H9 (cell line): ENCODE measurements around the gene THEMIS. TPM values are rescaled to one million over a fixed set of nuclear protein-coding genes. Genes with fewer than 3 reads are reported as not detected.

ENCODE experiments used
- DNase-seq: peaks from one replicate; pipeline ENCODE4 v3.0.0-alpha.2; 2017
- H2AFZ ChIP-seq: one replicate; pipeline ENCODE4 v1.6.1; 2013; ENCODE audit warnings: mild to moderate bottlenecking, low read length, control low read depth, moderate library complexity
- H2AK5ac ChIP-seq: 2 replicates; pipeline ENCODE4 v1.6.1; 2013; ENCODE audit warnings: low read length, control low read depth, mixed read lengths; ENCODE audit not compliant: insufficient read length
- H2BK120ac ChIP-seq: one replicate; pipeline ENCODE4 v1.6.1; 2013; ENCODE audit warnings: low read depth, mild to moderate bottlenecking, low read length, control low read depth, inconsistent platforms; ENCODE audit not compliant: poor library complexity, severe bottlenecking
- H2BK12ac ChIP-seq: 2 replicates; pipeline ENCODE4 v1.6.1; 2013; ENCODE audit warnings: low read length, control low read depth, mixed read lengths, low read depth; ENCODE audit not compliant: insufficient read length
- H2BK15ac ChIP-seq: 2 replicates; pipeline ENCODE4 v1.6.1; 2013; ENCODE audit warnings: low read depth, low read length, control low read depth
- H2BK20ac ChIP-seq: one replicate; pipeline ENCODE4 v1.6.1; 2013; ENCODE audit warnings: low read depth, mild to moderate bottlenecking, low read length, control low read depth, inconsistent platforms; ENCODE audit not compliant: poor library complexity, severe bottlenecking
- H2BK5ac ChIP-seq: 2 replicates; pipeline ENCODE4 v1.6.1; 2013; ENCODE audit warnings: low read length, control low read depth, mixed read lengths; ENCODE audit not compliant: insufficient read length
- H3K14ac ChIP-seq: 2 replicates; pipeline ENCODE4 v1.6.1; 2013; ENCODE audit warnings: low read length, control low read depth; ENCODE audit not compliant: insufficient read depth
- H3K18ac ChIP-seq: 2 replicates; pipeline ENCODE4 v1.6.1; 2013; ENCODE audit warnings: low read depth, mild to moderate bottlenecking, mixed read lengths, low read length, control low read depth; ENCODE audit not compliant: insufficient read length
- H3K23ac ChIP-seq: 2 replicates; pipeline ENCODE4 v1.6.1; 2013; ENCODE audit warnings: low read length, control low read depth, mixed read lengths, low read depth; ENCODE audit not compliant: insufficient read length
- H3K23me2 ChIP-seq: 2 replicates; pipeline ENCODE4 v1.6.1; 2013; ENCODE audit warnings: low read depth, mild to moderate bottlenecking, mixed read lengths, low read length, control low read depth; ENCODE audit not compliant: insufficient read length, poor library complexity, severe bottlenecking
- H3K27ac ChIP-seq: 2 replicates; pipeline ENCODE4 v1.5.1; 2013; ENCODE audit warnings: low read length, control low read depth, mixed read lengths, low read depth; ENCODE audit not compliant: insufficient read length
- H3K27me3 ChIP-seq: 2 replicates; pipeline ENCODE4 v1.6.1; 2013; ENCODE audit warnings: low read length, control low read depth, inconsistent platforms; ENCODE audit not compliant: insufficient read depth
- H3K4ac ChIP-seq: 2 replicates; pipeline ENCODE4 v1.6.1; 2013; ENCODE audit warnings: low read depth, mild to moderate bottlenecking, control low read depth, inconsistent platforms, low read length, moderate library complexity
- H3K4me1 ChIP-seq: 2 replicates; pipeline ENCODE4 v1.6.1; 2013; ENCODE audit warnings: low read length, control low read depth, inconsistent platforms; ENCODE audit not compliant: insufficient read depth
- H3K4me2 ChIP-seq: 2 replicates; pipeline ENCODE4 v1.6.1; 2013; ENCODE audit warnings: low read length, control low read depth, mixed read lengths; ENCODE audit not compliant: insufficient read length, insufficient read depth
- H3K56ac ChIP-seq: 2 replicates; pipeline ENCODE4 v1.6.1; 2013; ENCODE audit warnings: low read depth, mild to moderate bottlenecking, mixed read lengths, low read length, control low read depth; ENCODE audit not compliant: insufficient read length
- H3K79me1 ChIP-seq: 2 replicates; pipeline ENCODE4 v1.6.1; 2013; ENCODE audit warnings: low read depth, mild to moderate bottlenecking, moderate library complexity, low read length, control low read depth, inconsistent platforms; ENCODE audit not compliant: insufficient read depth, poor library complexity, severe bottlenecking
- H3K79me2 ChIP-seq: 2 replicates; pipeline ENCODE4 v1.6.1; 2013; ENCODE audit warnings: low read length, control low read depth, inconsistent platforms; ENCODE audit not compliant: insufficient read depth
- H3K9ac ChIP-seq: 2 replicates; pipeline ENCODE4 v1.6.1; 2013; ENCODE audit warnings: low read length, control low read depth, mixed read lengths; ENCODE audit not compliant: insufficient read length; ENCODE audit errors: extremely low read depth
- H3K9me3 ChIP-seq: one replicate; pipeline ENCODE4 v1.6.1; 2013; ENCODE audit warnings: low read depth, low read length, inconsistent platforms; ENCODE audit not compliant: control insufficient read depth
- H3T11ph ChIP-seq: one replicate; pipeline ENCODE4 v1.6.1; 2013; ENCODE audit warnings: mild to moderate bottlenecking, low read length, control low read depth, inconsistent platforms
- H4K20me1 ChIP-seq: one replicate; pipeline ENCODE4 v1.6.1; 2013; ENCODE audit not compliant: control insufficient read depth, insufficient read length, insufficient read depth
- H4K5ac ChIP-seq: 2 replicates; pipeline ENCODE4 v1.6.1; 2013; ENCODE audit warnings: low read depth, mild to moderate bottlenecking, mixed read lengths, low read length, control low read depth; ENCODE audit not compliant: insufficient read length
- H4K8ac ChIP-seq: replicated peaks from 2 replicates; pipeline ENCODE4 v1.6.1; 2013; ENCODE audit warnings: low read length, control low read depth, mixed read lengths, low read depth; ENCODE audit not compliant: insufficient read length
- H4K91ac ChIP-seq: 2 replicates; pipeline ENCODE4 v1.6.1; 2013; ENCODE audit warnings: low read depth, mild to moderate bottlenecking, moderate library complexity, mixed read lengths, low read length, control low read depth; ENCODE audit not compliant: insufficient read length
- H3K27ac Mint-ChIP-seq, 3 experiments: 2 replicates in 2 of 3; 3 replicates in 1 of 3; pipeline ENCODE4 v1.8.0; 2020 to 2021; ENCODE audit warnings: mixed read lengths in 3 of 3, mild to moderate bottlenecking in 1 of 3, moderate library complexity in 1 of 3
- H3K27me3 Mint-ChIP-seq: 2 replicates; pipeline ENCODE4 v1.8.0; 2021; ENCODE audit warnings: low read depth, mild to moderate bottlenecking, moderate library complexity, mixed read lengths
- H3K36me3 Mint-ChIP-seq, 3 experiments: 2 replicates in 2 of 3; 3 replicates in 1 of 3; pipeline ENCODE4 v1.8.0; 2020 to 2021; ENCODE audit warnings: low read depth in 3 of 3, mixed read lengths in 3 of 3; ENCODE audit not compliant: insufficient read depth in 1 of 3
- H3K4me1 Mint-ChIP-seq, 2 experiments: 2 replicates each; pipeline ENCODE4 v1.8.0; 2020; ENCODE audit warnings: mixed read lengths in 2 of 2
- H3K4me3 Mint-ChIP-seq, 2 experiments: 2 replicates in 1 of 2; 3 replicates in 1 of 2; pipeline ENCODE4 v1.8.0; 2020 to 2021; ENCODE audit warnings: mild to moderate bottlenecking in 2 of 2, mixed read lengths in 2 of 2, moderate library complexity in 1 of 2
- H3K9me3 Mint-ChIP-seq, 2 experiments: 2 replicates in 1 of 2; 3 replicates in 1 of 2; pipeline ENCODE4 v1.8.0; 2020; ENCODE audit warnings: mild to moderate bottlenecking in 2 of 2, mixed read lengths in 2 of 2, moderate library complexity in 1 of 2
- WGBS: extraction: QIAGEN DNeasy Blood & Tissue Kit; methylation state at CpG from one replicate; pipeline ENCODE4 v1.1.7; 2013; ENCODE audit warnings: missing lambda C conversion rate, low lambda C conversion rate, mixed read lengths; ENCODE audit not compliant: insufficient read length; ENCODE audit errors: extremely low coverage; 5-methylcytosine and 5-hydroxymethylcytosine counted together
- total RNA-seq: library from RNA; stranded (reverse); gene quantifications from 2 replicates; pipeline ENCODE4 v1.2.1, GENCODE V29; 2021
- TF ChIP-seq, protein P1 (sequence below): fragments of 200-600 bp; sonication (generic); conservative IDR thresholded peaks from 3 replicates; pipeline ENCODE4 v1.8.0; 2021; ENCODE audit warnings: antibody characterized with exemption, mild to moderate bottlenecking

Gene THEMIS
- total RNA-seq, 1 experiment from 2014 or later: not detected

DNA sequence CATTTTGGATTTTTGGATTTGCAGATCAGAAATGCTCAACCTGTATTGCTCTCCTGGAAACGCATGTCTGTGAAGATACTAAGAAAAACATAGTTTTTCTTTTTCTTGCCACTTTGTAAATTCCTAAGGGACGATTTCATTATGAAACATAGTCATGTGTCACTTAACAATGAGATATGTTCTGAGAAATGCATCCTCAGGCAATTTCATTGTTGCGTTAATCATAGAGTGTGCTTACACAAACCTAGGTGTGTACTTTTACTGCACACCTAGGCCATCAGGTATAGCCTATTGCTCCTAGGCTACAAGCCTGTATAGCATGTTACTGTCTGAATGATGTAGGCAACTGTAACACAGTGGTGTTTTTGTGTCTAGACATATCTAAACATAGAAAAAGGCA lies 13.4 kb upstream of the THEMIS start:
- TF ChIP-seq, protein P1, sequence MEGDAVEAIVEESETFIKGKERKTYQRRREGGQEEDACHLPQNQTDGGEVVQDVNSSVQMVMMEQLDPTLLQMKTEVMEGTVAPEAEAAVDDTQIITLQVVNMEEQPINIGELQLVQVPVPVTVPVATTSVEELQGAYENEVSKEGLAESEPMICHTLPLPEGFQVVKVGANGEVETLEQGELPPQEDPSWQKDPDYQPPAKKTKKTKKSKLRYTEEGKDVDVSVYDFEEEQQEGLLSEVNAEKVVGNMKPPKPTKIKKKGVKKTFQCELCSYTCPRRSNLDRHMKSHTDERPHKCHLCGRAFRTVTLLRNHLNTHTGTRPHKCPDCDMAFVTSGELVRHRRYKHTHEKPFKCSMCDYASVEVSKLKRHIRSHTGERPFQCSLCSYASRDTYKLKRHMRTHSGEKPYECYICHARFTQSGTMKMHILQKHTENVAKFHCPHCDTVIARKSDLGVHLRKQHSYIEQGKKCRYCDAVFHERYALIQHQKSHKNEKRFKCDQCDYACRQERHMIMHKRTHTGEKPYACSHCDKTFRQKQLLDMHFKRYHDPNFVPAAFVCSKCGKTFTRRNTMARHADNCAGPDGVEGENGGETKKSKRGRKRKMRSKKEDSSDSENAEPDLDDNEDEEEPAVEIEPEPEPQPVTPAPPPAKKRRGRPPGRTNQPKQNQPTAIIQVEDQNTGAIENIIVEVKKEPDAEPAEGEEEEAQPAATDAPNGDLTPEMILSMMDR: no peak
- H3K9me3 ChIP-seq: no peaks in the 10 kb centered on the region
- WGBS: no CpG with 5 or more reads among the region's 3 CpGs
- Mint-ChIP-seq H3K4me3 (no peak overlapping the region), H3K9me3 (peaks cover 2 to 13% of the 10 kb centered on the region in 2 experiments; a peak in 4 of 5 replicates), H3K27me3 (no peaks in the 10 kb centered on the region), H3K36me3 (peaks cover 0 to 1% (median 0%) of the 10 kb centered on the region in 3 experiments; a peak in 1 of 7 replicates), H3K4me1 (no peaks in the 10 kb centered on the region), H3K27ac (no peak overlapping the region)
- H3K56ac ChIP-seq: no peak overlapping the region
- no peak overlapping the region for H2AFZ ChIP-seq
- H3K27me3 ChIP-seq: no peaks in the 10 kb centered on the region
- no peak overlapping the region for H3K27ac ChIP-seq
- no peak overlapping the region for H4K91ac ChIP-seq
- H4K8ac ChIP-seq: no peak overlapping the region
- no peak overlapping the region for H2BK120ac ChIP-seq
- H2BK12ac ChIP-seq: no peak overlapping the region
- H3K23ac ChIP-seq: no peak overlapping the region
- no peaks in the 10 kb centered on the region for H3K79me2 ChIP-seq
- no peak for DNase-seq
- no peaks in the 10 kb centered on the region for H4K20me1 ChIP-seq
- H2BK20ac ChIP-seq: no peak overlapping the region
- no peak overlapping the region for H3T11ph ChIP-seq
- H2BK5ac ChIP-seq: no peak overlapping the region
- no peaks in the 10 kb centered on the region for H3K4me1 ChIP-seq
- no peak overlapping the region for H3K4me2 ChIP-seq
- H3K9ac ChIP-seq: no peak overlapping the region
- H3K4ac ChIP-seq: no peak overlapping the region
- H2AK5ac ChIP-seq: no peak overlapping the region
- H3K14ac ChIP-seq: no peak overlapping the region
- no peaks in the 10 kb centered on the region for H3K23me2 ChIP-seq
- no peak overlapping the region for H3K18ac ChIP-seq
- H3K79me1 ChIP-seq: no peaks in the 10 kb centered on the region
- H2BK15ac ChIP-seq: no peak overlapping the region
- no peak overlapping the region for H4K5ac ChIP-seq
